ENCODE results near the gene CHAD.

- TF ChIP-seq CTCF (IDR thresholded peaks at IDR 0.05) (no peak), POLR2A (IDR thresholded peaks at IDR 0.05) (no peak)
These were observed 38.9 kb downstream of the CHAD start for GRCh38 chr17:50429793-50430192.

All from testis (tissue), 2 donors.